GM23248 (cell line): Measurements from ENCODE around the gene CCDC74B.
"Not testable (repeated sequence)": the region's sequence is repeated elsewhere in the genome, so short reads cannot be mapped to it uniquely, and the experiment has no call there.

ENCODE experiments used
- EZH2 ChIP-seq: fragments of 200-600 bp; sonication (generic); IDR thresholded peaks from 2 replicates; pipeline ENCODE4 v1.6.1; 2018; ENCODE audit warnings: antibody characterized with exemption, mild to moderate bottlenecking; ENCODE audit not compliant: insufficient read depth, poor library complexity, severe bottlenecking
- EZH2phosphoT487 ChIP-seq: fragments of 200-600 bp; sonication (generic); IDR thresholded peaks from 2 replicates; pipeline ENCODE4 v1.6.1; 2018; ENCODE audit warnings: antibody characterized with exemption, moderate library complexity, mild to moderate bottlenecking, low read depth; ENCODE audit not compliant: insufficient read depth

- TF ChIP-seq EZH2, EZH2phosphoT487: not testable (repeated sequence)
Measured at GRCh38 chr2:130127726-130128125, 17.2 kb downstream of the CCDC74B start.
